GM12875 (cell line): ENCODE results near the gene ZNF521.

Experiments
- H3K4me3 ChIP-seq: one replicate; pipeline ENCODE4 v1.5.1; 2011; ENCODE audit warnings: low read depth, low read length, control low read depth
- CTCF ChIP-seq: IDR thresholded peaks from 2 replicates; pipeline ENCODE4 v1.5.1; 2011; ENCODE audit warnings: low read depth, mild to moderate bottlenecking, control low read depth, inconsistent platforms, low read length, moderate library complexity, borderline replicate concordance; ENCODE audit not compliant: insufficient read depth

The ZNF521 gene

GRCh38 chr18:25186871-25187270, 165.1 kb downstream of the ZNF521 start:
- no peak for TF ChIP-seq CTCF
- H3K4me3 ChIP-seq = no peak overlapping the region

- no peak for TF ChIP-seq CTCF
- H3K4me3 ChIP-seq = no peak overlapping the region
These were observed 170.0 kb downstream of the ZNF521 start for GRCh38 chr18:25181993-25182392.

- no peak for TF ChIP-seq CTCF
- no peak overlapping the region for H3K4me3 ChIP-seq
These were observed 170.4 kb downstream of the ZNF521 start for GRCh38 chr18:25181581-25181980.

GRCh38 chr18:25180973-25181548, 170.9 kb downstream of the ZNF521 start:
- no peak for TF ChIP-seq CTCF
- no peak overlapping the region for H3K4me3 ChIP-seq

- no peak overlapping the region for H3K4me3 ChIP-seq
- no peak for TF ChIP-seq CTCF
These were observed 174.3 kb downstream of the ZNF521 start for GRCh38 chr18:25177631-25178030.

GRCh38 chr18:25176518-25177042, 175.4 kb downstream of the ZNF521 start:
- no peak for TF ChIP-seq CTCF
- no peak overlapping the region for H3K4me3 ChIP-seq
